HG02884 (cell line): ENCODE results near the gene CDH4.
"Not testable (repeated sequence)": the region's sequence is repeated elsewhere in the genome, so short reads cannot be mapped to it uniquely, and the experiment has no call there.

Source experiments
- ATAC-seq: cut with Tn5 transposase; IDR thresholded peaks from one replicate; pipeline ENCODE4 v1.9.1; 2021; ENCODE audit warnings: mild to moderate bottlenecking, moderate library complexity; ENCODE audit not compliant: unreplicated experiment

CDH4 gene

GRCh38 chr20:61956396-61957342, 704.6 kb downstream of the CDH4 start:
- no peak for ATAC-seq

- no peak for ATAC-seq
Measured at GRCh38 chr20:61957961-61958715, 706.1 kb downstream of the CDH4 start.

- ATAC-seq, result no peak
Measured at GRCh38 chr20:61958773-61959700, 707.0 kb downstream of the CDH4 start.

- no peak for ATAC-seq
Measured at GRCh38 chr20:61960836-61961235, 708.8 kb downstream of the CDH4 start.

GRCh38 chr20:61963149-61963548, 711.1 kb downstream of the CDH4 start:
- no peak for ATAC-seq

- no peak for ATAC-seq
Measured at GRCh38 chr20:61963885-61964674, 712.0 kb downstream of the CDH4 start.

- ATAC-seq, result no peak
Measured at GRCh38 chr20:61964675-61965605, 712.9 kb downstream of the CDH4 start.

- ATAC-seq, result no peak
Measured at GRCh38 chr20:61965606-61966491, 713.8 kb downstream of the CDH4 start.

GRCh38 chr20:61966492-61967244, 714.6 kb downstream of the CDH4 start:
- no peak for ATAC-seq

GRCh38 chr20:61967300-61967699, 715.2 kb downstream of the CDH4 start:
- ATAC-seq, result no peak

GRCh38 chr20:61968036-61968810, 716.2 kb downstream of the CDH4 start:
- no peak for ATAC-seq

GRCh38 chr20:61968932-61969331, 716.9 kb downstream of the CDH4 start:
- ATAC-seq, result no peak

GRCh38 chr20:61969806-61970205, 717.7 kb downstream of the CDH4 start:
- ATAC-seq, result no peak

- ATAC-seq, result no peak
Measured at GRCh38 chr20:61970357-61970756, 718.3 kb downstream of the CDH4 start.

- not testable (repeated sequence) for ATAC-seq
Measured at GRCh38 chr20:61971595-61971994, 719.5 kb downstream of the CDH4 start.
